ENCODE measurements around the gene PPP1CB.
"Not testable (repeated sequence)": the region's sequence is repeated elsewhere in the genome, so short reads cannot be mapped to it uniquely, and the experiment has no call there.

Gene PPP1CB

DNA sequence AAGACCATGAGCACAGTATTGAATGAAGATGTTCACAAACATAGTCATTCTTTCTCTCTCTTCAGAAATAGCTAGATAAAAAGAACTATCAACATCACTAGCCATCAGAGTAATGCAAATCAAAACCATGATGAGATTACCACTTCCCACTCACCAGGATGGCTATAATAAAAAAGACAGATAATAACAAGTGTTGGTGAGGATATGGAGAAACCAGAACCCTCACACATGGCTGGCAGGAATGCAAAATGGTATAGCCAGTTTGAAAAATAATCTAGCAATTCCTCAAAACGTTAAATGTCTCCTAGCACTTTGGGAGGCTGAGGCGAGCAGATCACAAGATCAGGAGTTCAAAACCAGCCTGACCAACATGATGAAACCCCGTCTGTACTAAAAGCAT, 31.3 kb upstream of the PPP1CB start:
- Histone ChIP-seq H3K36me3 (ENCODE audit: control insufficient read depth, insufficient read depth, low read length, severe bottlenecking) (no peaks in the 10 kb centered on the region), H3K4me3 (ENCODE audit: low read length) (no peak overlapping the region), H3K9me3 (ENCODE audit: control insufficient read depth, low read length) (no peaks in the 10 kb centered on the region), H3K27me3 (replicated peaks; ENCODE audit: control insufficient read depth, insufficient read depth, low read length) (no peaks in the 10 kb centered on the region), H3K9ac (ENCODE audit: low read length) (no peak overlapping the region), H3K4me1 (ENCODE audit: control insufficient read depth, insufficient read depth, low read length) (peaks cover 26% of the 10 kb centered on the region)
- no peak for DNase-seq (ENCODE audit: low read depth)

DNA sequence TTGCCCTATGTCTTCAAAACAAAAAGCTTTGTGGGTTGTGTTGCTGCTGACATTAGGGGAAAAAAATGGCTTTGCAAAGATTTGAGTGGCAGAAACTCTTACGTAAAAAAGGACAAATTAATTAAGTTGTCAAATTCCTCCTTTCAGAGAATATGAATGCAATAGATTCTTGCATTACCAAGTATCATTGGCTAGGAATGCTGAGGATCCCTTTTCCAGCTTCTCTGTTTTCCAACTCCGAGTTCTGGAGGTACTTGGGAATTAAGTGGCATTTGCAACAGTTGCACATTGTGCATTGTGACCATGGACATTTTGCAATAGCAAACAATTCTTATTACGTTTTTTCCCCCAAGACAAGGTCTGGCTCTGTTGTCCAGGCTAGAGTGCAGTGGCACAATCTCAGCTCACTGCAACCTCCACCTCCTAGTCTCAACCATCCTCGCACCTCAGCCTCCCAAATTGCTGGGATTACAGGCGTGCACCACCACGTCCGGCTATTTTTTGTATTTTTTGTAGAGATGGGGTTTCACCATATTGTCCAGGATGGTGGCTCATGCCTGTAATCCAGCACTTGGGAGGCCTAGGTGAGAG, 29.9 kb upstream of the PPP1CB start:
- Histone ChIP-seq H3K4me3 (ENCODE audit: low read length) (no peak overlapping the region), H3K9me3 (ENCODE audit: control insufficient read depth, low read length) (no peaks in the 10 kb centered on the region), H3K9ac (ENCODE audit: low read length) (no peak overlapping the region), H3K36me3 (ENCODE audit: control insufficient read depth, insufficient read depth, low read length, severe bottlenecking) (no peaks in the 10 kb centered on the region), H3K4me1 (ENCODE audit: control insufficient read depth, insufficient read depth, low read length) (peaks cover 17% of the 10 kb centered on the region), H3K27me3 (replicated peaks; ENCODE audit: control insufficient read depth, insufficient read depth, low read length) (no peaks in the 10 kb centered on the region)
- no peak for DNase-seq (ENCODE audit: low read depth)

DNA sequence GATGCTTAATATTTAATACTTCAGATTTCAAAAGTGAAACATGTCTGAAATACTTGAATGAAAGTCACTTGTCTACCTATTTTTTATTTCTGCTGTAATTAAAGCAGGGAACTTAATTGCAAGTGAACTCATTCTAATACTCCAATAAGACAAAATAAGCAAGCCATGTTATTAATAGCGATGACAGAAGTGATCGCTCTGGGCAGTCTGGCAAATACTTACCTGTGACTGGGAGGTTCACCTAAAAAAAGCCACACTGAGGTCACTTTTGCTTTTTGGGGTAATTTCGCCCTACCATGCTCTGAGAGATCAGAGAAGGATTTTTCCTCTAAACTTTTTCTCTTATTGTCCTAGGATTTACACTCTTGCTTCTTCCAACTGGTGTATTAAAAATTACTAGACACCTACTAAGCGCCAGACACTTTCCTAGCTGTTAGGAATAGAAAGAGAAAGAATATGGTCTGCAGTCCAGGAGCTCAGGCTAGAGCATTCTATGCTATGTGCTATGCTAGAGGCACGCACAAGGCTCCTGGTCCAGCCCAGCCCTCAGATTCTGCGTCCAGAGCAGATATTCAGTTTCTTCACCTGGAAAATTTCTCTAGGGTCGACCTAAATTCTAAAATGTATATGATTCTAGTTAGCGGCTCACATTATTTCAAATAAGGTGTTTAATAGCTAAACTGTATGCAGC, 26.5 kb upstream of the PPP1CB start:
- no peak for DNase-seq (ENCODE audit: low read depth)
- H3K36me3 ChIP-seq (ENCODE audit: control insufficient read depth, insufficient read depth, low read length, severe bottlenecking), result no peaks in the 10 kb centered on the region
- peaks cover 6% of the 10 kb centered on the region for H3K4me1 ChIP-seq (ENCODE audit: control insufficient read depth, insufficient read depth, low read length)
- H3K4me3 ChIP-seq (ENCODE audit: low read length), result no peak overlapping the region
- no peaks in the 10 kb centered on the region for H3K9me3 ChIP-seq (ENCODE audit: control insufficient read depth, low read length)
- no peaks in the 10 kb centered on the region for H3K27me3 ChIP-seq (replicated peaks; ENCODE audit: control insufficient read depth, insufficient read depth, low read length)
- H3K9ac ChIP-seq (ENCODE audit: low read length), result no peak overlapping the region

DNA sequence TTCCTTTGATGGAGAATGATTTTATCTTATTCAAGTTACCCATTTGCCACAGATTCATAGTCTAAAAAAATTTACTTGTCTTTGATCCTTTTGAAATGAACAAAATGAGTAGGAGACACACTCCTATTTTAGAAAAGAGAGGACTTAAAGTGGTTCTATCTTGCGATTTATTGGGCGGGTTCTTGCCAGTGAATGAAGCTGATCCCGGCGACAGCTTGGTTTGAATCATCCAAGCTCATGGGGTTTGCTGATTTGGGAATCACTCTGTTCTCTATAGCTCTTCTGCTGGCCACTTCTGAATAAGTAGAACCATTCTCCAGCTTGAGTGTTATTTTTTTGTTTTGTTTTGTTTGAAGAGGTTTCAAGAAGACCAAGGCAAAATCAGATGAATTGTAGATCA, 25.5 kb upstream of the PPP1CB start:
- no peaks in the 10 kb centered on the region for H3K27me3 ChIP-seq (replicated peaks; ENCODE audit: control insufficient read depth, insufficient read depth, low read length)
- H3K9me3 ChIP-seq (ENCODE audit: control insufficient read depth, low read length), result no peaks in the 10 kb centered on the region
- H3K4me1 ChIP-seq (ENCODE audit: control insufficient read depth, insufficient read depth, low read length), result peaks cover 6% of the 10 kb centered on the region
- H3K4me3 ChIP-seq (ENCODE audit: low read length), result no peak overlapping the region
- no peak overlapping the region for H3K9ac ChIP-seq (ENCODE audit: low read length)
- no peaks in the 10 kb centered on the region for H3K36me3 ChIP-seq (ENCODE audit: control insufficient read depth, insufficient read depth, low read length, severe bottlenecking)
- DNase-seq (ENCODE audit: low read depth), result no peak

DNA sequence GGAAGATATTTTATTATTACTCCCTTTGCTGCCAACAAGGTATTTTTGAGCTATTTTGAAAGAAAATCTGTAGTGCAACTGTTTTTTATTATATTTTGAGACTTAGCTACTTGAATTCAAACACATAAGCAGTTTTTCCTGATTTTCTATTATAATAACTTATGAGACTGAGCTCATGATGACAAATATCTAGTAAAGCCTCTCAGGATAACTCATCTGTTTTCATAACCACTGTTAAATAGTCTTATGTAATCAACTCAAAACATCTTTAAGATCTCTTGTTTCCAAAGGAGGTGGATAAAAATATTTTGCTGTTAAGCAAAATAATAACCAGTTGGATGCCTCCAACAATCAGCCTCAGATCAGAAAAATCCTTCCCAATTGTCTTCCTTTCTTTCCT, 21.9 kb upstream of the PPP1CB start:
- no peak overlapping the region for H3K9ac ChIP-seq (ENCODE audit: low read length)
- no peaks in the 10 kb centered on the region for H3K36me3 ChIP-seq (ENCODE audit: control insufficient read depth, insufficient read depth, low read length, severe bottlenecking)
- H3K9me3 ChIP-seq (ENCODE audit: control insufficient read depth, low read length), result no peaks in the 10 kb centered on the region
- peaks cover 3% of the 10 kb centered on the region for H3K4me1 ChIP-seq (ENCODE audit: control insufficient read depth, insufficient read depth, low read length)
- H3K4me3 ChIP-seq (ENCODE audit: low read length), result no peak overlapping the region
- DNase-seq (ENCODE audit: low read depth), result peak; percentile 37
- no peaks in the 10 kb centered on the region for H3K27me3 ChIP-seq (replicated peaks; ENCODE audit: control insufficient read depth, insufficient read depth, low read length)

DNA sequence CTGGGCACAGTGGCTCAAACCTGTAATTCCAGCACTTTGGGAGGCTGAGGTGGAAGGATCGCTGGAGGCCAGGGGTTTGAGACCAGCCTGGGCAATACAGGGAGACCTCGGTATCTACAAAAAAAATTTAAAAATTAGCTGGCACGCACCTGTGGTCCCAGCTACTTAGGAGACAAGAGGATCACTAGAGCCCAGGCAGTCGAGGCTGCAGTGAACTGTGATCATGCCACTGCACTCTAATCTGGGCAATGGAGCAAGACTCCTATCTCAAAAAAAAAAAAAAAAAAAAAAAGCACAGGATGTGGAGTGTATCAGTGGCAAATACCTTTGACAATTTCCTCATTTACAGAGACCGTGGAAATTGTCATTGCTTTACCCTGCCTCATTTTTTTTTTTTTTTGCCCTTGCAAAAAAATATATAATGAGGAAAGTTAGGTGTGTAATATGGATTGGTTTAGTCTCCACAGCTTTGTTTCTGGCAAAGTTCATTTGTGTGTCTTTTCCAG, 20.9 kb upstream of the PPP1CB start:
- H3K9me3 ChIP-seq (ENCODE audit: control insufficient read depth, low read length), result no peaks in the 10 kb centered on the region
- H3K4me1 ChIP-seq (ENCODE audit: control insufficient read depth, insufficient read depth, low read length), result peaks cover 3% of the 10 kb centered on the region
- no peak for DNase-seq (ENCODE audit: low read depth)
- H3K27me3 ChIP-seq (replicated peaks; ENCODE audit: control insufficient read depth, insufficient read depth, low read length), result no peaks in the 10 kb centered on the region
- H3K36me3 ChIP-seq (ENCODE audit: control insufficient read depth, insufficient read depth, low read length, severe bottlenecking), result no peaks in the 10 kb centered on the region
- no peak overlapping the region for H3K4me3 ChIP-seq (ENCODE audit: low read length)
- H3K9ac ChIP-seq (ENCODE audit: low read length), result no peak overlapping the region

DNA sequence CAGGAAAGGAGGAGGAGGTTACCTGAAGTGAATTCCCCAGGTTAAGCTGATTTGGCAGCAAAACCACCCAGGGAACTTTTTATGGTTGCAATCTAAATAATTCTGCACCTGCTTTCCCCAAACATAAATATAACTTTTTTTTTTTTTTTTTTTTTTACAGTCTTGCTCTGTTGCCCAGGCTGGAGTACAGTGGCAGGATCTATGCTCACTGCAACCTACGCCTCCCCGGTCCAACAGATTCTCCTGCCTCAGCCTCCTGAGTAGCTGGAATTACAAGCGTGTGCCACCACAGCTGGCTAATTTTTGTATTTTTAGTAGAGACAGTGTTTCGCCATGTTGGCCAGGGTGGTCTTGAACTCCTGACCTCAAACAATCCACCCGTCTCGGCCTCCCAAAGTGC, 16.1 kb upstream of the PPP1CB start:
- H3K9me3 ChIP-seq (ENCODE audit: control insufficient read depth, low read length), result peaks cover 6% of the 10 kb centered on the region
- no peaks in the 10 kb centered on the region for H3K36me3 ChIP-seq (ENCODE audit: control insufficient read depth, insufficient read depth, low read length, severe bottlenecking)
- H3K9ac ChIP-seq (ENCODE audit: low read length), result no peak overlapping the region
- no peaks in the 10 kb centered on the region for H3K27me3 ChIP-seq (replicated peaks; ENCODE audit: control insufficient read depth, insufficient read depth, low read length)
- no peak for DNase-seq (ENCODE audit: low read depth)
- peaks cover 10% of the 10 kb centered on the region for H3K4me1 ChIP-seq (ENCODE audit: control insufficient read depth, insufficient read depth, low read length)
- H3K4me3 ChIP-seq (ENCODE audit: low read length), result no peak overlapping the region

DNA sequence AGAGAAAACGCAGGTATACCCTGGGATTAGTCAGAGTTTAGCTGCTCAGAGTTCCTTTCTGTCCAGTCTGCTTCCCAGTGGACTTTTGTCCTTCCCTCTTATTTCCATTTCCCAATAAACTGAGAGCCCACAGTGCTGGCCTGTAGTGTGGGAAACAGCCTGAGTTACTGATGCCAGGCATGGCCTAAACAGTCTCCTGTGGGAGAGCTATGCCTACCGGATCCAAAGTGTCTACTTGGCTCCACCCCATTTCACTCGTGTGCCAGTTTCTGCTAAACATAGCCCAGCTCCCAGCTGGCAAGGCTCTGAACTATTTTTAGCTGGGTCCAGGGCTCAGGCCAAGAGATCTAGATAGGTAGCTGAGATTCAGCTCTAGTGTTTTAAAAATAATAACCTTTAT, 15.6 kb upstream of the PPP1CB start:
- no peaks in the 10 kb centered on the region for H3K27me3 ChIP-seq (replicated peaks; ENCODE audit: control insufficient read depth, insufficient read depth, low read length)
- peaks cover 10% of the 10 kb centered on the region for H3K4me1 ChIP-seq (ENCODE audit: control insufficient read depth, insufficient read depth, low read length)
- peaks cover 6% of the 10 kb centered on the region for H3K9me3 ChIP-seq (ENCODE audit: control insufficient read depth, low read length)
- H3K9ac ChIP-seq (ENCODE audit: low read length), result no peak overlapping the region
- H3K36me3 ChIP-seq (ENCODE audit: control insufficient read depth, insufficient read depth, low read length, severe bottlenecking), result no peaks in the 10 kb centered on the region
- peak; percentile 34 for DNase-seq (ENCODE audit: low read depth)
- H3K4me3 ChIP-seq (ENCODE audit: low read length), result no peak overlapping the region

DNA sequence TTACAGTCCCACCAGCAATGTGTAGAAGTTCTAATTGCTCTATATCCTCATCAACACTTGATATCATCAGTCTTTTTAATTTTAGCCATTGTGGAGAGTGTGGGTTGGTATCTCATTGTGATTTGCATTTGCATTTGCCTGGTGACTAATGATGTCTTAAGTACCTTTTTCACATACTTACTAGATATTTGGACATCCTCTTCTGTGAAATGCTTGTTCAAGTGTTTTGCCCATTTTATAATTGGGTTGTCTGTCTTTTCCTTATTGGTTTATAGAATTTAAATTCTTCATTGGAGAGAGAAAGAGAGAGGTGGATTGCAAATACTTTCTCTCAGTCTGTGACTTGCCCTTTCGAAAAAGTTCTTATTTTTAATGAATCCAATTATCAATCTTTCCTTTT, 14.0 kb upstream of the PPP1CB start:
- Histone ChIP-seq H3K4me1 (ENCODE audit: control insufficient read depth, insufficient read depth, low read length) (peaks cover 10% of the 10 kb centered on the region), H3K4me3 (ENCODE audit: low read length) (no peak overlapping the region), H3K9me3 (ENCODE audit: control insufficient read depth, low read length) (peaks cover 6% of the 10 kb centered on the region), H3K9ac (ENCODE audit: low read length) (no peak overlapping the region), H3K36me3 (ENCODE audit: control insufficient read depth, insufficient read depth, low read length, severe bottlenecking) (no peaks in the 10 kb centered on the region), H3K27me3 (replicated peaks; ENCODE audit: control insufficient read depth, insufficient read depth, low read length) (no peaks in the 10 kb centered on the region)
- no peak for DNase-seq (ENCODE audit: low read depth)

DNA sequence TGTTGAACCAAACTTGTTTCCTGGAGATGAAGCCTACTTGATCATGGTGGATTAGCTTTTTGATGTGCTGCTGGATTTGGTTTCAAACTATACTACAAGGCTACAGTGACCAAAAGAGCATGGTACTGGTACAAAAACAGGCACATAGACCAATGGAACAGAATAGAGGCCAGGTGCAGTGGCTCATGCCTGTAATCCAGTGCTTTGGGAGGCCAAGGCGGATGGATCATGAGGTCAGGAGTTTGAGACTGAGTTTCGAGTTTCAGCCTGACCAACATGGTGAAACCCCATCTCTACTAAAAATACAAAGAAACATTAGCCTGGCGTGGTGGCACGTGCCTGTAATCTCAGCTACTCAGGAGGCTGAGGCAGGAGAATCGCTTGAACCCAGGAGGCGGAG, 9.0 kb upstream of the PPP1CB start:
- H3K9me3 ChIP-seq (ENCODE audit: control insufficient read depth, low read length); H3K4me1 ChIP-seq (ENCODE audit: control insufficient read depth, insufficient read depth, low read length); DNase-seq (ENCODE audit: low read depth); H3K9ac ChIP-seq (ENCODE audit: low read length); H3K36me3 ChIP-seq (ENCODE audit: control insufficient read depth, insufficient read depth, low read length, severe bottlenecking); H3K4me3 ChIP-seq (ENCODE audit: low read length); H3K27me3 ChIP-seq (replicated peaks; ENCODE audit: control insufficient read depth, insufficient read depth, low read length): not testable (repeated sequence)

DNA sequence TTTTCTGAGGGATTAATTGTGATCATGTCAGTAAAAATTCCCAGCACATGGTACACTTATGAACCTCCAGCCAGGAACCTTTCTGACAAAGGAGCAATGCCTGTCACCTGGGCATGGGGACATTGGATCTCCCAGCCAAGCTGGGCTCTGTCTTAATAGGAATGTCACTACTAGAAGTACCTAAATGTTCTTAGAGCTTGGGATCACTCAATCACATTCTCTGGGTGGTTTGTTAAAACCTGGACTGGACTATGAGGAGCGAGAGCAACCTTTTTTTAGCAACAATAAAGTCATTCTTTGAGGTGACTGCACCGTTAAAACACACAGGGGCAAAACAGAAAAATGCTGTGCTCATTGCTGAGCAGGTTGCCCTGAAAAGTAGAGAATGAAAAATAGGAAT, 6.4 kb upstream of the PPP1CB start:
- Histone ChIP-seq H3K9me3 (ENCODE audit: control insufficient read depth, low read length) (no peaks in the 10 kb centered on the region), H3K36me3 (ENCODE audit: control insufficient read depth, insufficient read depth, low read length, severe bottlenecking) (no peaks in the 10 kb centered on the region), H3K4me1 (ENCODE audit: control insufficient read depth, insufficient read depth, low read length) (peaks cover 2% of the 10 kb centered on the region), H3K27me3 (replicated peaks; ENCODE audit: control insufficient read depth, insufficient read depth, low read length) (no peaks in the 10 kb centered on the region), H3K9ac (ENCODE audit: low read length) (no peak overlapping the region), H3K4me3 (ENCODE audit: low read length) (no peak overlapping the region)
- DNase-seq (ENCODE audit: low read depth), result no peak

DNA sequence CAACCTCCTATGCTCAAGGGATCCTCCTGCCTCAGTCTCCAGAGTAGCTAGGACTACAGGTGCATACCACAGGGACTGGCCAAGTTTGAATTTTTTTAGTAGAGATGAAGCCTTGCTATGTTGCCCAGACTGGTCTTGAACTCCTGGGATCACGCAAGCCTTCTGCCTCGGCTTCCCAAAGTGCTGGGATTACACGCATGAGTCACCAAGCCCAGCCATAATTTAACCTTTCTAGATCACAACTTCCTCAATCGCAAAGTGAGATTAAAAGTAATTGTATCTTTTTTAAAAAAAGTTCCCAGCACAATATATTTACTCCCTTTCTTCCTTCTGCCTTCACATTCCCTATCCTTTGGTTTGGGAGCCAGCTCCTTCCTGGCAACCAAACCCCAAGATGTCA, 5.8 kb upstream of the PPP1CB start:
- DNase-seq (ENCODE audit: low read depth), result no peak
- H3K36me3 ChIP-seq (ENCODE audit: control insufficient read depth, insufficient read depth, low read length, severe bottlenecking), result no peaks in the 10 kb centered on the region
- no peaks in the 10 kb centered on the region for H3K27me3 ChIP-seq (replicated peaks; ENCODE audit: control insufficient read depth, insufficient read depth, low read length)
- H3K4me3 ChIP-seq (ENCODE audit: low read length), result no peak overlapping the region
- H3K4me1 ChIP-seq (ENCODE audit: control insufficient read depth, insufficient read depth, low read length), result peaks cover 8% of the 10 kb centered on the region
- no peak overlapping the region for H3K9ac ChIP-seq (ENCODE audit: low read length)
- H3K9me3 ChIP-seq (ENCODE audit: control insufficient read depth, low read length), result no peaks in the 10 kb centered on the region

Measured in adipocyte (in vitro differentiated cells).